ENCODE measurements around the gene NSDHL. TPM values are rescaled to one million over a fixed set of nuclear protein-coding genes. Genes with fewer than 3 reads are reported as not detected.

The NSDHL gene
- total RNA-seq (2022; extraction: Qiagen RNA extraction): 48.0 to 50.6 TPM (median 49.4 TPM) in 5 replicates

DNA sequence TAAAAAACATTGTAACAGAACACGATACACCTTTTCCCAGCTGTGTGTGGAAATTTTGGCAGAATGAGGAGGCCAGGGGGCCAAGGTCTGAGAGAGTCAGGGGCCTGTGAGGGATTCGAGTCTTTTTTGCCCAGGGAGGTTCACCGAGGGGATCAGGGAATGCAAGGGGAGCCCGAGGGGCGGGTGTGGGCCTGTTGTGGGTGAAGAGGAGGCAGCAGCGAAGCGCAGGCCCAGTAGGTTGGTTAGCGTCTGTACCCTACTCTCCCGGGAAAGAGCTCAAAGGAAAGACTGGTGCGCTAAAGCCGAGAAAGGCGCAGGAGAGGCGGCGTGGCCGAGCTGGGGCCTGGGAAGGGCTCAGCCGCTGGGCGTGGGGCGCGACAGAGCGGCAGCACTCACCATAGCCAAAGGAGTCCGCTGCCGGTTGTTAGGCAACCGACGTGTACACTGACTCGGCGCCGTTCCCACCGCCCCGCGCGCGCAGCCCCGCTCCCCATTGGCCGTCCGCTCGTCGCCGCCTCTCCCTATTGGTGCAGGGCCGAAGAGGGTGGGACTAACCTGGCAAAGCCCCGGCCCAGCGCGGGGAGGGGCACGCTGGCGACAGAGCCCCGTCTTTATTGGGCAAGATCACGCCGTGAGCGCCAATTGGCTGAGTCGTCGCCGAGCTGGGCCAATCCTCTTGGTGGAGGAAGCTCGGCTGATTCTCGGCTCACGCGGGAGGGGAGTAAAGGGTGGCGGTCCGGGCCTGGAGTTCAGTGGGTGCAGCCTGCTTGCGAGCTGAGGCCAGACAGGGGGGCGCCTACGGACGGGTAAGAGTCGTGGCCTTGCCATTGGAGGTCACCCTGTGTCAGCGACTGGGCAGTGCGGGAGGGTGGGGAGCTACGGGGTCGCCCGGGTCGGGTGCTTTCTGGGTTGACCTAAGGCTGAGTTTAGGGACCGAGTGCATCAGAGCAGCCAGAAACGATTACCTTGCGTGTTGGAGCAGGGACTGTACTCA, at the start of gene NSDHL, which contains the start of gene CETN2:
Gene NSDHL, plus strand, starts transcription at position 752 of the 994 bp plus-strand sequence. CDS start 15,262 bp downstream, outside the sequence.
Gene CETN2, minus strand, starts transcription at position 446 of the 994 bp plus-strand sequence. Its CDS starts 47 bp downstream, at position 399.

DNA sequence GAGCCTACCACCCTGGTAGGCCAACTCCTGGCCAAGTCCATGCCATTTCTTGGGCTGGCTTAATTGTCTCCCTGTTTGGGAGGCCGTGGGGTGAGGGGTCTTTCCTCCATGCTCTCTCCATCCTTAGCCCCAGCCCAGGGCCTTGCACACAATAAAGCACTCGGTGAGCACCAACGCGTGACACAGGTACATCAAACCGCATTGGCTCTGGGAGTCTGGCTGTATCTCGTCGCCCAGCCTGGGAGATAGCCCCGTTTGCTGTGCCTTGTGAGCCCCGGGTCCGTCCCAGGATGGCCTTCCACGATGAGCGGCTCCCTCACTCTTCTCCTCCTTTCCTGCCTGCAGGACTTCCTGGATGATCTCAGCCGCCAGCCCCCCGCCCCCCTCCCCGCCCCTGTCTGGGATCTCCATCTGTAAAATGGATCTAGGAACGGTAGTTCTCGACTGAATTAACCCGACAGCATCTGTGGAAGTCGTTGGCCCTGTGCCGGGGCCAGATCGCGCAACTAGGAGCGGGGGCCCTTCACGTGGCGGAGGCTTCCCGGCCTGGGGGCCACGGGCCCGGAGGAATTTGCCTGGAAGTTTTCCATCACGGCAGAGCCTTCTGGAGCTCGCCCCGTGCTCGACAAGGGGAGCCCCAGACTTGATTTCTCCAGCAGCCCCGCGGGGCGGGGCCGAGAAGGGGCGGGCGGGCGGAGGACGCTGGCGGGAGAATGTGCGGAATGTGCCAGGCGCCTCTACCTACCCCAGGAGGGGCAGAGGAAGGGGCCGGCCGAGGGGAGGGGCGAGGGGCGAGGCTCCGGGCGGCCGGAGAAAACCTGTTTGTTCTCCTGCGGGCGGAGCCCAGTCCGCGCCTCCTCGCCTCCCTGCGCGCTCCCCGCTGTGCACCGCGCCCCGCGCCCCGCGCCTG, 66.6 kb downstream of the NSDHL start, which contains the start of gene ZNF185:
Gene ZNF185, plus strand, starts transcription at position 846 of the 910 bp plus-strand sequence. CDS start 16,423 bp downstream, outside the sequence.

Other genes starting within 250 kb of the NSDHL start
- 0.15 to 0.24 TPM (median 0.21 TPM) in 5 replicates for gene GABRQ, start 193.2 kb upstream of the NSDHL start, total RNA-seq (2022; extraction: Qiagen RNA extraction)
- 2.0 to 5.2 TPM (median 3.1 TPM) in 5 replicates for gene MAGEA3, start 132.3 kb upstream of the NSDHL start, total RNA-seq (2022; extraction: Qiagen RNA extraction)
- gene CSAG2, start 121.8 kb upstream of the NSDHL start, total RNA-seq (2022; extraction: Qiagen RNA extraction): not detected in 5 replicates
- 0.06 to 0.23 TPM in 2 of 5 replicates, not detected in the others for gene MAGEA2B, start 116.4 kb upstream of the NSDHL start, total RNA-seq (2022; extraction: Qiagen RNA extraction)
- 0.18 to 0.46 TPM (median 0.24 TPM) in 5 replicates for gene CSAG1, start 97.3 kb upstream of the NSDHL start, total RNA-seq (2022; extraction: Qiagen RNA extraction)
- 0.06 to 0.29 TPM (median 0.15 TPM) in 5 replicates for gene MAGEA12, start 97.3 kb upstream of the NSDHL start, total RNA-seq (2022; extraction: Qiagen RNA extraction)
- 0.05 to 0.14 TPM (median 0.13 TPM) in 3 of 5 replicates, not detected in the others for gene MAGEA2, start 77.2 kb upstream of the NSDHL start, total RNA-seq (2022; extraction: Qiagen RNA extraction)
- not detected in 5 replicates for gene CSAG3, start 71.8 kb upstream of the NSDHL start, total RNA-seq (2022; extraction: Qiagen RNA extraction)
- 9.8 to 13.1 TPM (median 12.2 TPM) in 5 replicates for gene MAGEA6, start 61.4 kb upstream of the NSDHL start, total RNA-seq (2022; extraction: Qiagen RNA extraction)
- 69.3 to 81.7 TPM (median 71.6 TPM) in 5 replicates for gene CETN2, start 306 bp upstream of the NSDHL start, total RNA-seq (2022; extraction: Qiagen RNA extraction)
- 6.8 to 7.5 TPM (median 7.1 TPM) in 5 replicates for gene ZNF185, start 67.0 kb downstream of the NSDHL start, total RNA-seq (2022; extraction: Qiagen RNA extraction)
- gene PNMA5, start 163.1 kb downstream of the NSDHL start, total RNA-seq (2022; extraction: Qiagen RNA extraction): 0.03 TPM in 1 of 5 replicates, not detected in the others
- gene PNMA3, start 225.4 kb downstream of the NSDHL start, total RNA-seq (2022; extraction: Qiagen RNA extraction): 0.17 to 0.38 TPM (median 0.22 TPM) in 5 replicates
- gene PNMA6A, start 241.4 kb downstream of the NSDHL start, total RNA-seq (2022; extraction: Qiagen RNA extraction): 4.0 to 5.4 TPM (median 5.0 TPM) in 5 replicates

Data from A549 treated with AZD2906 at 1 μM for 4 hours (cell line).